GM23338 (cell line): ENCODE data around the gene PKM. TPM values are rescaled to one million over a fixed set of nuclear protein-coding genes. Genes with fewer than 3 reads are reported as not detected.

Experiments used
- ATAC-seq: fragments of 200-7000 bp; cut with Tn5 transposase; 3 replicates; pipeline ENCODE4 v1.9.1; 2020
- DNase-seq: peaks from one replicate; pipeline ENCODE4 v3.0.0-alpha.2; 2015; ENCODE audit warnings: low spot score
- H2AFZ ChIP-seq: fragments of 200-600 bp; sonication (generic); 2 replicates; pipeline ENCODE4 v1.8.0; 2016; ENCODE audit warnings: antibody characterized with exemption, mild to moderate bottlenecking, moderate library complexity
- H3F3A ChIP-seq: fragments of 200-600 bp; sonication (generic); replicated peaks from 2 replicates; pipeline ENCODE4 v1.8.0; 2017; ENCODE audit warnings: antibody characterized with exemption, mixed run types, low read depth
- H3K27ac ChIP-seq: fragments of 200-600 bp; sonication (generic); 2 replicates; pipeline ENCODE4 v1.6.1; 2016; ENCODE audit warnings: low read depth
- H3K27me3 ChIP-seq: fragments of 200-600 bp; sonication (generic); 2 replicates; pipeline ENCODE4 v1.8.0; 2016; ENCODE audit warnings: mild to moderate bottlenecking, mixed run types, moderate library complexity; ENCODE audit not compliant: insufficient read depth
- H3K36me3 ChIP-seq: fragments of 200-600 bp; sonication (generic); 2 replicates; pipeline ENCODE4 v1.8.0; 2016; ENCODE audit warnings: mild to moderate bottlenecking; ENCODE audit not compliant: insufficient read depth
- H3K4me1 ChIP-seq: fragments of 200-600 bp; sonication (generic); 2 replicates; pipeline ENCODE4 v1.8.0; 2016; ENCODE audit warnings: mild to moderate bottlenecking, moderate library complexity; ENCODE audit not compliant: insufficient read depth
- H3K4me2 ChIP-seq: fragments of 200-600 bp; sonication (generic); 2 replicates; pipeline ENCODE4 v1.7.1; 2017; ENCODE audit warnings: mixed run types
- H3K4me3 ChIP-seq: fragments of 200-600 bp; sonication (generic); 2 replicates; pipeline ENCODE4 v1.6.1; 2016; ENCODE audit warnings: mixed run types
- H3K79me2 ChIP-seq: fragments of 200-600 bp; sonication (generic); replicated peaks from 2 replicates; pipeline ENCODE4 v1.8.0; 2017; ENCODE audit warnings: mild to moderate bottlenecking; ENCODE audit not compliant: insufficient read depth
- H3K9me2 ChIP-seq: fragments of 200-600 bp; sonication (generic); 2 replicates; pipeline ENCODE4 v1.8.0; 2017; ENCODE audit not compliant: insufficient read depth
- H4K20me1 ChIP-seq: fragments of 200-600 bp; sonication (generic); replicated peaks from 2 replicates; pipeline ENCODE4 v1.8.0; 2017; ENCODE audit warnings: mild to moderate bottlenecking; ENCODE audit not compliant: insufficient read depth
- H3K27ac Mint-ChIP-seq: 2 replicates; pipeline ENCODE4 v1.8.0; 2020; ENCODE audit warnings: inconsistent platforms, mild to moderate bottlenecking, moderate library complexity, mixed read lengths
- H3K27me3 Mint-ChIP-seq: 3 replicates; pipeline ENCODE4 v1.8.0; 2022; ENCODE audit warnings: low read depth, mild to moderate bottlenecking, moderate library complexity, mixed read lengths, inconsistent platforms; ENCODE audit not compliant: insufficient read depth, poor library complexity
- H3K36me3 Mint-ChIP-seq: 3 replicates; pipeline ENCODE4 v1.8.0; 2021; ENCODE audit warnings: low read depth, mild to moderate bottlenecking, inconsistent platforms, moderate library complexity, mixed read lengths
- H3K4me1 Mint-ChIP-seq: 3 replicates; pipeline ENCODE4 v1.8.0; 2020; ENCODE audit warnings: mild to moderate bottlenecking, inconsistent platforms, mixed read lengths
- H3K4me3 Mint-ChIP-seq: 3 replicates; pipeline ENCODE4 v1.8.0; 2021; ENCODE audit warnings: moderate library complexity, mild to moderate bottlenecking, inconsistent platforms, mixed read lengths
- H3K9me3 Mint-ChIP-seq: 3 replicates; pipeline ENCODE4 v1.8.0; 2020; ENCODE audit warnings: moderate library complexity, mild to moderate bottlenecking, inconsistent platforms, mixed read lengths
- EZH2 ChIP-seq: fragments of 200-600 bp; sonication (generic); IDR thresholded peaks from one replicate; pipeline ENCODE4 v1.8.0; 2017; ENCODE audit warnings: antibody characterized with exemption, mild to moderate bottlenecking, low read depth; ENCODE audit not compliant: unreplicated experiment
- NANOG ChIP-seq: IDR thresholded peaks from 2 replicates; pipeline ENCODE4 v1.6.1; 2016; ENCODE audit warnings: antibody characterized with exemption, borderline replicate concordance
- polyA plus RNA-seq: library from polyadenylated mRNA; unstranded; fragments of >200 nt; fragmentation: Nextera tagmentation; extraction: Ambion mirVana; gene quantifications from 2 replicates; pipeline ENCODE4 v1.2.1, GENCODE V29; 2016
- total RNA-seq: library from RNA; depleted of rRNA; stranded (reverse); fragments of >200 nt; shearing (Covaris generic); gene quantifications from 2 replicates; pipeline ENCODE4 v1.2.3, GENCODE V29; 2014
- TF ChIP-seq, protein P1 (sequence below): IDR thresholded peaks from one replicate; pipeline ENCODE4 v1.6.1; 2018; ENCODE audit warnings: antibody characterized with exemption; ENCODE audit not compliant: unreplicated experiment
- TF ChIP-seq, protein P2 (sequence below): IDR thresholded peaks from 2 replicates; pipeline ENCODE4 v1.6.1; 2016; ENCODE audit warnings: antibody characterized with exemption
- TF ChIP-seq, protein P3 (sequence below), 2 experiments: fragments of 200-600 bp in 1 of 2; sonication (generic) in 1 of 2; conservative IDR thresholded peaks; 2 replicates each; pipeline versions ENCODE4 v1.5.1 to v1.6.1; 2016 to 2017; ENCODE audit warnings: antibody characterized with exemption in 2 of 2, low read depth in 2 of 2, mild to moderate bottlenecking in 2 of 2, moderate library complexity in 1 of 2

The PKM gene
- total and polyA plus RNA-seq, 2 experiments from 2014 or later, result 432 to 1,137 TPM

DNA sequence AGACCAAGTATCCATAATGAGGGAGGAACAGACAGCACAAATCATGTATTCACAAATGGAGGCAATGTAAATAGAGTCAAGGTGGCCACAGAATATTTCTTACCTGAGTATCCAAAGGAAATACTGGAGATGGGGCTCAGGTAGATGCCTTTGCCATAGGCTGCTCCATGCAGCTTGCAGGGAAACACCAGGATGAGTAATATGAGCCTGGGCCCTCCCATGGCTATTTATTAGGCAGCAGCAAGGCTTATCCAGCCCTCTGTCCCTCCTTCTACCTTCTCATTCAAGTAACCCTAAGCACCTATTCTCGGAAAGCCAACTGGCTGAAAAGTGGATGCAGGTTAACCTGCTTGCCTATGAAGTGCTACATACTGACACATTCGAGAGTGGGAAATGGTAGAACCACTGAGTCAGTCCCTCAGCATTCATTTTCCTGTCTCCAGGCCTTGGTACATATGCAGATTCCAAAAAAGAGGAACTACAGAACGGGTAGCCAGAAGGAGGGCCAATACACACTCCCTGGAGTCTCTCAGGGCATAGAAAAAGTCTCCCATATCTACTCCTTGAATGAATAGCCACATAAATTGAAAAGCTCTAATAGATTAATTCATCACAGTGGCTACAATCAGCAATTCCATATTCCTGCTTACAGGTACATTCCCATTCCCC is 18.3 kb upstream of the PKM start:
- ATAC-seq (no peak), DNase-seq (no peak)
- H3K36me3 ChIP-seq, result peaks cover 59% of the 10 kb centered on the region
- no peak overlapping the region for H3K27ac Mint-ChIP-seq
- H2AFZ ChIP-seq, result no peak overlapping the region
- no peaks in the 10 kb centered on the region for H3K9me2 ChIP-seq
- H3K9me3 Mint-ChIP-seq, result no peaks in the 10 kb centered on the region
- TF ChIP-seq, protein P1, sequence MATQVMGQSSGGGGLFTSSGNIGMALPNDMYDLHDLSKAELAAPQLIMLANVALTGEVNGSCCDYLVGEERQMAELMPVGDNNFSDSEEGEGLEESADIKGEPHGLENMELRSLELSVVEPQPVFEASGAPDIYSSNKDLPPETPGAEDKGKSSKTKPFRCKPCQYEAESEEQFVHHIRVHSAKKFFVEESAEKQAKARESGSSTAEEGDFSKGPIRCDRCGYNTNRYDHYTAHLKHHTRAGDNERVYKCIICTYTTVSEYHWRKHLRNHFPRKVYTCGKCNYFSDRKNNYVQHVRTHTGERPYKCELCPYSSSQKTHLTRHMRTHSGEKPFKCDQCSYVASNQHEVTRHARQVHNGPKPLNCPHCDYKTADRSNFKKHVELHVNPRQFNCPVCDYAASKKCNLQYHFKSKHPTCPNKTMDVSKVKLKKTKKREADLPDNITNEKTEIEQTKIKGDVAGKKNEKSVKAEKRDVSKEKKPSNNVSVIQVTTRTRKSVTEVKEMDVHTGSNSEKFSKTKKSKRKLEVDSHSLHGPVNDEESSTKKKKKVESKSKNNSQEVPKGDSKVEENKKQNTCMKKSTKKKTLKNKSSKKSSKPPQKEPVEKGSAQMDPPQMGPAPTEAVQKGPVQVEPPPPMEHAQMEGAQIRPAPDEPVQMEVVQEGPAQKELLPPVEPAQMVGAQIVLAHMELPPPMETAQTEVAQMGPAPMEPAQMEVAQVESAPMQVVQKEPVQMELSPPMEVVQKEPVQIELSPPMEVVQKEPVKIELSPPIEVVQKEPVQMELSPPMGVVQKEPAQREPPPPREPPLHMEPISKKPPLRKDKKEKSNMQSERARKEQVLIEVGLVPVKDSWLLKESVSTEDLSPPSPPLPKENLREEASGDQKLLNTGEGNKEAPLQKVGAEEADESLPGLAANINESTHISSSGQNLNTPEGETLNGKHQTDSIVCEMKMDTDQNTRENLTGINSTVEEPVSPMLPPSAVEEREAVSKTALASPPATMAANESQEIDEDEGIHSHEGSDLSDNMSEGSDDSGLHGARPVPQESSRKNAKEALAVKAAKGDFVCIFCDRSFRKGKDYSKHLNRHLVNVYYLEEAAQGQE, result no peak
- no peak for TF ChIP-seq EZH2
- TF ChIP-seq, protein P2, sequence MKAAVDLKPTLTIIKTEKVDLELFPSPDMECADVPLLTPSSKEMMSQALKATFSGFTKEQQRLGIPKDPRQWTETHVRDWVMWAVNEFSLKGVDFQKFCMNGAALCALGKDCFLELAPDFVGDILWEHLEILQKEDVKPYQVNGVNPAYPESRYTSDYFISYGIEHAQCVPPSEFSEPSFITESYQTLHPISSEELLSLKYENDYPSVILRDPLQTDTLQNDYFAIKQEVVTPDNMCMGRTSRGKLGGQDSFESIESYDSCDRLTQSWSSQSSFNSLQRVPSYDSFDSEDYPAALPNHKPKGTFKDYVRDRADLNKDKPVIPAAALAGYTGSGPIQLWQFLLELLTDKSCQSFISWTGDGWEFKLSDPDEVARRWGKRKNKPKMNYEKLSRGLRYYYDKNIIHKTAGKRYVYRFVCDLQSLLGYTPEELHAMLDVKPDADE, result no peak
- H3K36me3 Mint-ChIP-seq, result peaks cover 65% of the 10 kb centered on the region
- no peak overlapping the region for H3K4me3 Mint-ChIP-seq
- H3K4me3 ChIP-seq, result no peak overlapping the region
- no peaks in the 10 kb centered on the region for H3K27me3 ChIP-seq
- peaks cover 25% of the 10 kb centered on the region; the same call in 1 of the 2 replicates for H4K20me1 ChIP-seq
- H3K4me2 ChIP-seq, result no peak overlapping the region
- no peak overlapping the region for H3K27ac ChIP-seq
- no peaks in the 10 kb centered on the region for H3K4me1 ChIP-seq
- no peaks in the 10 kb centered on the region for H3K4me1 Mint-ChIP-seq
- no peaks in the 10 kb centered on the region for H3F3A ChIP-seq
- H3K27me3 Mint-ChIP-seq, result peaks cover 25% of the 10 kb centered on the region
- no peaks in the 10 kb centered on the region for H3K79me2 ChIP-seq

DNA sequence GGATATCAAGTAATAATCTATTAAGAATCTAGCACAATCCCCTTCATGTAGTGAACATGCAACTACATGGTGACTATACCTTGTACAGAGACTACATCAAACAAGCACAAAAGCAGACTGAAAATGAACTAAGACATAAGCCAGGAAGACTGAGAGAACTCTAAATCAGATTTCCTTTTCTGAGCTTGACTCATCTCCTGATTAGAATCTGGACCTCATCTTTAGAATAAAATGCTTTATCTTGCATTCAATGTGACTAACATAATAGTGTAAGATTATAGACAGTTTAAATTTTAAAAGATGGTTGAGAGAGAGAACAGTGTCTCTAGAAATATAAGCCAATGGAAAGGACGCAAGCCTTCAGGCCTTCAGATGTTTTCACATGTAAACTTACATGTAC is 17.5 kb upstream of the PKM start:
- Mint-ChIP-seq H3K36me3 (peaks cover 63% of the 10 kb centered on the region), H3K4me3 (no peak overlapping the region)

More for the DNA sequence above, 17.5 kb upstream of the PKM start:
- Histone ChIP-seq H3K36me3 (peaks cover 52% of the 10 kb centered on the region), H3K27me3 (no peaks in the 10 kb centered on the region), H2AFZ (no peak overlapping the region), H3F3A (no peaks in the 10 kb centered on the region), H3K4me3 (no peak overlapping the region), H3K4me2 (no peak overlapping the region), H4K20me1 (peaks cover 31% of the 10 kb centered on the region; the same call in 1 of the 2 replicates), H3K9me2 (no peaks in the 10 kb centered on the region), H3K27ac (no peak overlapping the region), H3K4me1 (no peaks in the 10 kb centered on the region), H3K79me2 (no peaks in the 10 kb centered on the region)
- no peak for DNase-seq
- no peaks in the 10 kb centered on the region for H3K9me3 Mint-ChIP-seq
- no peak overlapping the region for H3K27ac Mint-ChIP-seq
- no peak for TF ChIP-seq NANOG
- TF ChIP-seq, protein P3, sequence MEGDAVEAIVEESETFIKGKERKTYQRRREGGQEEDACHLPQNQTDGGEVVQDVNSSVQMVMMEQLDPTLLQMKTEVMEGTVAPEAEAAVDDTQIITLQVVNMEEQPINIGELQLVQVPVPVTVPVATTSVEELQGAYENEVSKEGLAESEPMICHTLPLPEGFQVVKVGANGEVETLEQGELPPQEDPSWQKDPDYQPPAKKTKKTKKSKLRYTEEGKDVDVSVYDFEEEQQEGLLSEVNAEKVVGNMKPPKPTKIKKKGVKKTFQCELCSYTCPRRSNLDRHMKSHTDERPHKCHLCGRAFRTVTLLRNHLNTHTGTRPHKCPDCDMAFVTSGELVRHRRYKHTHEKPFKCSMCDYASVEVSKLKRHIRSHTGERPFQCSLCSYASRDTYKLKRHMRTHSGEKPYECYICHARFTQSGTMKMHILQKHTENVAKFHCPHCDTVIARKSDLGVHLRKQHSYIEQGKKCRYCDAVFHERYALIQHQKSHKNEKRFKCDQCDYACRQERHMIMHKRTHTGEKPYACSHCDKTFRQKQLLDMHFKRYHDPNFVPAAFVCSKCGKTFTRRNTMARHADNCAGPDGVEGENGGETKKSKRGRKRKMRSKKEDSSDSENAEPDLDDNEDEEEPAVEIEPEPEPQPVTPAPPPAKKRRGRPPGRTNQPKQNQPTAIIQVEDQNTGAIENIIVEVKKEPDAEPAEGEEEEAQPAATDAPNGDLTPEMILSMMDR (conservative IDR thresholded peaks at IDR 0.05; ENCODE audit: low read depth in 2 of 2), result no peak
- ATAC-seq, result no peak
- H3K4me1 Mint-ChIP-seq, result peaks cover 5% of the 10 kb centered on the region
- peaks cover 31% of the 10 kb centered on the region for H3K27me3 Mint-ChIP-seq
